GM12878 (cell line): ENCODE data around the gene TTLL6. TPM values are rescaled to one million over a fixed set of nuclear protein-coding genes. Genes with fewer than 3 reads are reported as not detected.
A peak's percentile ranks its signal among the peaks of the same experiment; 100 is the strongest.

Source experiments
- ATAC-seq: fragments of 200-7000 bp; cut with Tn5 transposase; 3 replicates; pipeline ENCODE4 v1.9.1; 2020; ENCODE audit warnings: mild to moderate bottlenecking, moderate library complexity
- BruUV-seq: library from RNA; stranded (reverse); fragments of 400-500 nt; replicated peaks from 2 replicates; lab custom pipeline; 2021; lab: Mats Ljungman, UMichigan
- CTCF ChIA-PET: fragments of 300-600 bp; sonication (Branson Sonifier 250); formaldehyde crosslinking; extraction: SDS; loops from one replicate; lab custom pipeline; 2021; ENCODE audit warnings: inconsistent platforms; lab: Yijun Ruan, JAX
- POLR2A ChIA-PET: fragments of 350-600 bp; formaldehyde crosslinking; extraction: SDS; loops from one replicate; lab custom pipeline; 2021; ENCODE audit warnings: inconsistent platforms; lab: Charles Lee
- RAD21 ChIA-PET: fragments of 300-600 bp; sonication (Branson Sonifier 250); formaldehyde crosslinking; loops from one replicate; lab custom pipeline; 2023; ENCODE audit warnings: antibody characterized with exemption; ENCODE audit not compliant: unreplicated experiment; lab: Charles Lee
- SMC1A ChIA-PET: fragments of 300-600 bp; sonication (Branson Sonifier 250); formaldehyde crosslinking; loops from one replicate; lab custom pipeline; 2023; ENCODE audit not compliant: unreplicated experiment, uncharacterized antibody; lab: Charles Lee
- DNase-seq: peaks from one replicate; pipeline ENCODE4 v3.0.0-alpha.2; 2011; ENCODE audit warnings: low read depth, low spot score
- FAIRE-seq: peaks from 3 replicates; lab custom pipeline; 2011; peaks lifted over from hg19 to GRCh38; lab: Jason Lieb, UNC
- H2AFZ ChIP-seq: 2 replicates; pipeline ENCODE4 v1.6.0; 2011; ENCODE audit warnings: low read depth, low read length, control low read depth; ENCODE audit not compliant: control insufficient read depth
- H3K27ac ChIP-seq: 2 replicates; pipeline ENCODE4 v1.5.1; 2011; ENCODE audit warnings: control low read depth; ENCODE audit not compliant: control insufficient read depth, insufficient read depth
- H3K27me3 ChIP-seq, 2 experiments: replicated peaks in 1 of 2; 2 replicates each; pipeline versions ENCODE4 v1.6.0 to v1.6.1; 2011; ENCODE audit warnings: low read length in 1 of 2; ENCODE audit not compliant: control insufficient read depth in 2 of 2, insufficient read depth in 2 of 2
- H3K36me3 ChIP-seq, 2 experiments: 2 replicates each; pipeline ENCODE4 v1.5.1; 2011; ENCODE audit warnings: low read length in 1 of 2; ENCODE audit not compliant: control insufficient read depth in 2 of 2, insufficient read depth in 2 of 2
- H3K4me1 ChIP-seq: 2 replicates; pipeline ENCODE4 v1.6.1; 2011; ENCODE audit warnings: mild to moderate bottlenecking, low read length, moderate library complexity, mixed read lengths; ENCODE audit not compliant: control insufficient read depth, insufficient read depth
- H3K4me2 ChIP-seq: 2 replicates; pipeline ENCODE4 v1.6.0; 2011; ENCODE audit warnings: control low read depth; ENCODE audit not compliant: control insufficient read depth, insufficient read depth
- H3K4me3 ChIP-seq: fragments of 200-600 bp; sonication (generic); 2 replicates; pipeline ENCODE4 v1.5.1; 2016
- H3K79me2 ChIP-seq: 2 replicates; pipeline ENCODE4 v1.6.0; 2011; ENCODE audit warnings: low read length; ENCODE audit not compliant: control insufficient read depth, insufficient read depth
- H3K9ac ChIP-seq: 2 replicates; pipeline ENCODE4 v1.8.0; 2011; ENCODE audit warnings: low read length, control low read depth, mixed read lengths; ENCODE audit not compliant: control insufficient read depth, insufficient read depth
- H3K9me3 ChIP-seq: replicated peaks from 3 replicates; pipeline ENCODE4 v1.5.1; 2011; ENCODE audit warnings: mild to moderate bottlenecking, low read length; ENCODE audit not compliant: control insufficient read depth, insufficient read depth
- H4K20me1 ChIP-seq: 2 replicates; pipeline ENCODE4 v1.6.0; 2011; ENCODE audit not compliant: control insufficient read depth, insufficient read depth
- ATF7 ChIP-seq: fragments of 450-650 bp; IDR thresholded peaks from 2 replicates; pipeline ENCODE4 v1.6.1; 2016; ENCODE audit warnings: low read depth, mild to moderate bottlenecking
- CEBPB ChIP-seq, 2 experiments: fragments of 150-350 bp in 1 of 2; IDR thresholded peaks; 2 replicates each; pipeline ENCODE4 v1.6.1; 2012 to 2014; ENCODE audit warnings: low read depth in 2 of 2, low read length in 2 of 2, borderline replicate concordance in 1 of 2, inconsistent platforms in 1 of 2
- CEBPZ ChIP-seq: fragments of 150-350 bp; IDR thresholded peaks from 2 replicates; pipeline ENCODE4 v1.6.1; 2016; ENCODE audit warnings: low read depth, low read length
- ESRRA ChIP-seq: IDR thresholded peaks from 2 replicates; pipeline ENCODE4 v1.6.1; 2012; ENCODE audit warnings: mild to moderate bottlenecking, low read length, improper control_type of control experiment
- SUZ12 ChIP-seq: fragments of 200-600 bp; sonication (generic); IDR thresholded peaks from one replicate; pipeline ENCODE4 v1.6.1; 2018; ENCODE audit warnings: antibody characterized with exemption, mild to moderate bottlenecking; ENCODE audit not compliant: unreplicated experiment
- TCF7 ChIP-seq: IDR thresholded peaks from 2 replicates; pipeline ENCODE4 v1.6.1; 2014; ENCODE audit warnings: antibody characterized with exemption, borderline replicate concordance
- YBX1 ChIP-seq: fragments of 450-650 bp; IDR thresholded peaks from 2 replicates; pipeline ENCODE4 v1.6.1; 2016; ENCODE audit warnings: antibody characterized with exemption
- ZNF687 ChIP-seq: fragments of 450-650 bp; IDR thresholded peaks from 2 replicates; pipeline ENCODE4 v1.6.1; 2017; ENCODE audit warnings: mild to moderate bottlenecking, moderate library complexity
- WGBS: methylation state at CpG from one replicate; pipeline ENCODE4 v1.1.6; 2016; ENCODE audit warnings: low lambda C conversion rate; ENCODE audit not compliant: insufficient replicate concordance, insufficient coverage; ENCODE audit errors: missing lambda C conversion rate; 5-methylcytosine and 5-hydroxymethylcytosine counted together
- in situ Hi-C: fragments of 300-500 bp; cut with MboI; formaldehyde crosslinking; loops from 9 replicates; pipeline ENCODE4 v1.14.3; 2018; ENCODE audit warnings: mixed read lengths
- intact Hi-C: fragments of 100-400 bp; cut with micrococcal nuclease; formaldehyde crosslinking; loops from one replicate; pipeline ENCODE4 v1.14.2; 2022; ENCODE audit not compliant: unreplicated experiment
- polyA plus RNA-seq, 11 experiments: library from polyadenylated mRNA; depleted of rRNA in 4 of 11; unstranded in 6 of 11; stranded (reverse) in 5 of 11; fragments of >200 nt; fragmentation: Nextera tagmentation in 4 of 11; fragmentation: Illumina TruSeq in 1 of 11; extraction: Ambion mirVana in 4 of 11; extraction: Trizol in 1 of 11; gene quantifications; 1 replicate in 1 of 11; 2 replicates in 10 of 11; pipeline versions ENCODE4 v1.2.1 to v1.2.3, GENCODE V29; 2011 to 2016; ENCODE audit warnings: inconsistent platforms in 2 of 11, missing spikeins in 2 of 11, low read depth in 1 of 11
- total RNA-seq, 4 experiments: library from RNA; depleted of rRNA in 3 of 4; stranded (reverse); fragments of >200 nt in 3 of 4; fragmentation: Illumina TruSeq in 1 of 4; extraction: Trizol in 1 of 4; gene quantifications; 2 replicates each; pipeline versions ENCODE4 v1.2.1 to v1.2.3, GENCODE V29; 2013 to 2021

The TTLL6 gene
- total and polyA plus RNA-seq, 10 of the 15 experiments (the other 5 are each of a cell fraction or from before 2014, with no cell fraction given) = 0.06 to 0.36 (median 0.13) TPM; not detected in 4

- 15% methylated on average over 37 of the region's 37 CpGs for WGBS
- Histone ChIP-seq H3K4me2 (no peak overlapping the region), H2AFZ (no peak overlapping the region), H3K79me2 (no peaks in the 10 kb centered on the region), H3K9ac (no peak overlapping the region), H3K4me3 (no peak overlapping the region), H4K20me1 (no peaks in the 10 kb centered on the region), H3K36me3 (no peaks in the 10 kb centered on the region)
- ChIA-PET POLR2A (no interaction called here), SMC1A (no interaction called here)
- BruUV-seq = no TSS peak
- in situ Hi-C loops = no loop called here
- no peak for TF ChIP-seq ATF7
- no peak for TF ChIP-seq CEBPB (IDR thresholded peaks at IDR 0.05; ENCODE audit: borderline replicate concordance in 1 of 2, low read depth in 2 of 2, low read length in 2 of 2)
- TF ChIP-seq ZNF687 = no peak
- no peak for TF ChIP-seq TCF7
- TF ChIP-seq SUZ12 = peak; percentile 50
- no peak for TF ChIP-seq CEBPZ
- no peak for TF ChIP-seq ESRRA
- TF ChIP-seq YBX1 = no peak
- TF ChIP-seq, all 136 proteins: peak for 1
- CTCF ChIA-PET = interaction anchor here (1.2 to 2.0 kb wide), 3 partner anchors 60 to 140 kb away, joined by 3 to 9 read pairs (median 5); no protein-coding TSS in a partner anchor
- ATAC-seq (no peak), DNase-seq (no peak), FAIRE-seq (no peak)
- Histone ChIP-seq H3K27ac (no peak overlapping the region), H3K27me3 (peaks cover 20 to 44% of the 10 kb centered on the region in 2 experiments), H3K9me3 (no peaks in the 10 kb centered on the region), H3K4me1 (no peaks in the 10 kb centered on the region)
- RAD21 ChIA-PET = no interaction called here
- intact Hi-C loops = no loop called here
These were observed 78.1 kb downstream of the TTLL6 start for GRCh38 chr17:48738803-48739526.
